H1 (cell line): ENCODE data around the gene APMAP.

Experiments used
- EP300 ChIP-seq, 2 experiments: IDR thresholded peaks; 1 replicate in 1 of 2; 2 replicates in 1 of 2; pipeline ENCODE4 v1.6.1; 2011 to 2012; ENCODE audit warnings: low read depth in 2 of 2, low read length in 2 of 2, mild to moderate bottlenecking in 2 of 2, borderline replicate concordance in 1 of 2, inconsistent platforms in 1 of 2, moderate library complexity in 1 of 2
- KDM4A ChIP-seq: IDR thresholded peaks from one replicate; pipeline ENCODE4 v1.7.1; 2012; ENCODE audit warnings: low read depth, mild to moderate bottlenecking, moderate library complexity, low read length, inconsistent platforms; ENCODE audit not compliant: severe bottlenecking
- RAD21 ChIP-seq, 2 experiments: IDR thresholded peaks in 1 of 2; conservative IDR thresholded peaks in 1 of 2; 2 replicates each; pipeline ENCODE4 v1.6.1; 2011; ENCODE audit warnings: low read depth in 2 of 2, low read length in 2 of 2, improper control_type of control experiment in 1 of 2, inconsistent platforms in 1 of 2, mild to moderate bottlenecking in 1 of 2, moderate library complexity in 1 of 2
- SUZ12 ChIP-seq: fragments of 200-600 bp; sonication (generic); IDR thresholded peaks from 2 replicates; pipeline ENCODE4 v1.6.1; 2012; ENCODE audit warnings: mild to moderate bottlenecking, inconsistent platforms, low read length, moderate library complexity, mixed read lengths
- TF ChIP-seq, protein P1 (sequence below): IDR thresholded peaks from 2 replicates; pipeline ENCODE4 v1.6.1; 2011; ENCODE audit warnings: low read length, improper control_type of control experiment

- TF ChIP-seq RAD21 (IDR thresholded peaks at IDR 0.05 in 1 of 2, conservative IDR thresholded peaks at IDR 0.05 in 1 of 2; ENCODE audit: low read depth in 2 of 2, low read length in 2 of 2) = no peak
- TF ChIP-seq, protein P1, sequence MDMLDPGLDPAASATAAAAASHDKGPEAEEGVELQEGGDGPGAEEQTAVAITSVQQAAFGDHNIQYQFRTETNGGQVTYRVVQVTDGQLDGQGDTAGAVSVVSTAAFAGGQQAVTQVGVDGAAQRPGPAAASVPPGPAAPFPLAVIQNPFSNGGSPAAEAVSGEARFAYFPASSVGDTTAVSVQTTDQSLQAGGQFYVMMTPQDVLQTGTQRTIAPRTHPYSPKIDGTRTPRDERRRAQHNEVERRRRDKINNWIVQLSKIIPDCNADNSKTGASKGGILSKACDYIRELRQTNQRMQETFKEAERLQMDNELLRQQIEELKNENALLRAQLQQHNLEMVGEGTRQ = no peak
- no peak for TF ChIP-seq SUZ12
- no peak for TF ChIP-seq EP300 (IDR thresholded peaks at IDR 0.05; ENCODE audit: borderline replicate concordance in 1 of 2, low read depth in 2 of 2, low read length in 2 of 2)
- TF ChIP-seq KDM4A = no peak
Measured at GRCh38 chr20:24943731-24944130, 48.8 kb downstream of the APMAP start.
